ENCODE results near the gene TEX52.
A peak's percentile ranks its signal among the peaks of the same experiment; 100 is the strongest.
"Not testable (repeated sequence)": the region's sequence is repeated elsewhere in the genome, so short reads cannot be mapped to it uniquely, and the experiment has no call there.

Gene TEX52

DNA sequence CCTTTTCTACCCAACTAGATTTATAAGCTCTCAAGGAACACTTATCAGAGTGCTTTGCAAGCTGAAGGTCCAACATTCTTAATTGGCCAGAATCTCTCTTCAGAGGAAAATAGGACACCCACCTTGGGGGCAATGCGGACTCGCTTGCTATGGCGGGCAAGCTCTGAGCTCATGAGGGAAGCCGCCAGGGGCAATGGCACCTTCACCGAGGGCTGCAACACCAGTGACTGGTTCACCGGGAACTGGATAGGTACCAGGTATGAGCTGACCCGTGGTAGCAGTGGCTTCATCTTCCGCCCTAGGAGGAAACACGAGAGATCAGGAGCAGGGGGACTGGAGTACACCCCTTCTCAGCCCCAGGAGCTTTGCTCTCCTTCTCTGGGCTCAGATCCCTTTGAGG, 7.4 kb upstream of the TEX52 start:
- DNase-seq = no peak

DNA sequence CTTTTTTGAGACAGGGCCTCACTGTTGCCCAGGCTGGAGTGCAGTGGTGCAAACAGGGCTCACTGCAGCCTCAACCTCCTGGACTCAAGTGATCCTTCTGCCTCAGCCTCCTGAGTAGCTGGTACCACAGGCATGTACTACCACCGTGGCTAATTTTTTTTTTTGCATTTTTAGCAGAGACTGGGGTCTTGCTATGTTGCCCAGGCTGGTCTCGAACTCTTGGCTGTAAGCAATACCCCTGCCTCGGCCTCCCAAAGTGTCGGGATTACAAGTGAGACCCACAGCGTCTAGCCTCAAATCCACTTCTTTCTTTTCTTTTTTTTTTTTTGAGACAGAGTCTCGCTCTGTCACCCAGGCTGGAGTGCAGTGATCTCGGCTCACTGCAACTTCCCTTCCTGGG, 6.6 kb upstream of the TEX52 start:
- not testable (repeated sequence) for DNase-seq

DNA sequence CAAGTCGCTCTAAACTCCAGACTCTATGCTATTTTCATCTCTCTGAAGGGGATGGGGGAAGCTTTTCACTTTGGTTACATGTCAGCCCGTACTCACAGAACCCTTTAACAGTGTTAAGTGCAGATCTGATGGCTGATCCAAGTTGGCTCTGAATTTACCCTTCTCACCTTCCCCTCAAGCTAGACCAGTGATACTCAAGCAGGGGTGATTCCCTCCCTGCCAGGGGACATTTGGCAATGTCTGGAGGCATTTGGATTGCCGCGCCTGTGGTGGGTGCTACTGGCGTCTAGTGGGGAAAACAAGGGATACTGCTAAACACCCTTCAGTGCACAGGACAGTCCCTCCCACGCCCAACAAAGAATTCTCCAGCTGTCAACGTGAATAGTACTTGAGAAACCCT, 6.0 kb upstream of the TEX52 start:
- no peak for DNase-seq

DNA sequence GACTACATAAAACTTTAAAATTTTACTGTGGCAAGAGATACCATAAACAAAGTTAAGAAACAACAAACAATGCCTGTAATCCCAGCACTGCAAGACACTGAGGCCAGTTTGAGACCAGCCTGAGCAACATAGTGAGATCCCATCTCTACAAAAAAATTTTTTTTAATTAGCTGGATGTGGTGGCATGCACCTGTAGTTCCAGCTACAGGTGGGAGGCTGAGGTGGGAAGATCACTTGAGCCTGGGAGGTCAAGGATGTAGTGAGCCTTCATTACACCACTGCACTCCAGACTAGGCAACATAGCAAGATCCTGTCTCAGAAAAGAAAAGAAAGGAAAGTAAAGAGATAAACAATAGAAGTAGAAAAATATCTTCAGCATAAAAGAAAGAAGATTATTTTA, 3.3 kb upstream of the TEX52 start:
- DNase-seq = no peak

DNA sequence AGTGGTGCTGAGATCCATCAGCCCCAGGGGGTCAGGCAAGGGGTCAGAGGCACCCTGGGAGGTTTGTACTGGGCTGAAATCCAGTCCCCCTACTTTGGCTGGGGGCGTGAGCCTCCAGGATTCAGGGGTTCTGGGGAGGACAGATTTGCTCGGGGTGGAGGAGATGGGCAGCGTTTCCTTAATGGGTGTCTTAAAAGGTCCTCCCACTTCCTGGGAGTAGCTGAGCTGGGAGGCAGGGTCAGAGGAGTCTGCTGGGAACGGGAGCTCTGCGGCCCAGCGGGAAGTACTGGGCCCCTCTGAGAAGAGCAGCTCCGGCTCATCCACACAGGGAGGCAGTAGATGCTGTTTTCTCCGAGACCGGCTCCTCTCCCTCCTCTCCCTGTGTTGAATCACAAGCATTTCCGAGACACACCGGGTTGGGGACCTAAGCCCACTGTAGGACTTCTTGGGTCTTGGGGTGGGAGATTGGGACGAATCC, 2.1 kb upstream of the TEX52 start:
- DNase-seq = no peak

DNA sequence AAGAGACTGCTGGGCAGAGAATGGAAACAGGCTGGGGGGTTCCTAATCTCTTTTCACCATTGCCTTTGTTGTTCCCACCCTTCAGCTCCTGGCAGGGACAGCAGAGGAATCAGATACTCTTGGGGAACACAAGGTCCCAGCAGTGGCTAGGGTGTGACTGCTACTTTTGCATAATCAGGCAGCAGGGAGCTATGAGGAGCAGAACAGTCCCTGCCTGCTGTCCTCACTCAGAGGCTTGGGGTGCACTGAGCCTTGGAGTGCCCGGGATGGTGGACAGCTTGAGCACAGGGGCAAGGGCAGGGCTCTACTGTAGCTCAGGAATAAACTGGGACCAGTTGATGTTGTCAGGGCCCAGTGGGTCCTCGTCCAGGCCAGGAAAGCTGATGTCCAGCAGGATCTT, 1.5 kb upstream of the TEX52 start:
- no peak for DNase-seq

DNA sequence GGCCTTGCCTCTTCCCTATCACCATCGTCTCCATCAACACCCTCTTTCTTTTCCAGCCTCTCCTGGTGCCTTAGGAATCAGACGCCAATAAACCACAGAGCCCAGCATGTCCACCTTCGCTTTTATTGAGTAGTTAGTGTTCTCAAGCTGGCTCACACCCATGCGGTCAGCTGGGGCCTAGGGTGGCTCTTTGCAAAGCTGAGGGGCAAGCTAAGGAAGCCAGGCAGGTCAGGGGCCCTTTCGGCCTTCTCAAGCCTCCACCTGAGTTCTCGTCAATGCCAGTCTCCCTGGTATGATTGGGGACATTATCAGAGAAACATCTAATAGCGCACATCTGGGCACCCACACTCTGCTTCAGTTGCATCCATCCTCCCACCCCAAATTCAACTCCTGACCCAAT, 737 bp upstream of the TEX52 start:
- DNase-seq = no peak

DNA sequence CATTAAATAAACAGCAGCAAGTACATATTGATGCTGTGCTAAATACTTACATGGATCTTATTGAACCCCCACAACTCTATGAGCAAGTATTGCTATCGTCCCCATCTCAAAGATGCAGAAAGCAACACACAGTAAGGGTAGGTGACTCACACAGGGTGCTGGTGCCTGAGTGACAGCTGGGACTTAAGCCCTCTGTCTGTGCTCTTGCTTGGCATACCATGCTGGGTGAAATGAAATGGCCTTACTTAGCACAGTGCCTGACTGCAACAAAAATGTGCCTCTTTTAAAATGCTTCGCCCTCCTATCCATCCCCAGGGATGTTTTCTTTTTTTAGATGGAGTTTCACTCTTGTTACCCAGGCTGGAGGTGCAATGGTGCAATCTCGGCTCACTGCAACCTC, 788 bp downstream of the TEX52 start:
- DNase-seq = no peak

DNA sequence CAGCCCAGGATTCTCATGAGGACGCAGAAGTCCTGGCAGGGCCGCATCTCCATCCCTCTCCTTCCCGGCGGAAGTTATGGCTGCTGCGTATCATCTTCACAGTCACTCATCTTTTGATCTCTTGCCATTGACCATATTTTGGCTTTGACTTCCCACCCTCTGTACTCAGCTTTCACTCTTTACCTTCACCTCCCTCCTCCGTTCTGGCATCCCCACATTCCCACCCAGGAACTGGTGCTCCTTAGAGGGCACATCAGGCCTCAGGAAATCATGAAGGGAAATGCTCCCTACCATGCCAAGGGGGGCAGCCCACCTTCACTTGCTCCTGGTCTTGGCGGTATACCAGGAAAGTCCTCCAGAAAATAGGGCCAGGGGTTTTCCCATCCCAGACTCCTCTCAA, 1.3 kb downstream of the TEX52 start:
- DNase-seq = no peak

DNA sequence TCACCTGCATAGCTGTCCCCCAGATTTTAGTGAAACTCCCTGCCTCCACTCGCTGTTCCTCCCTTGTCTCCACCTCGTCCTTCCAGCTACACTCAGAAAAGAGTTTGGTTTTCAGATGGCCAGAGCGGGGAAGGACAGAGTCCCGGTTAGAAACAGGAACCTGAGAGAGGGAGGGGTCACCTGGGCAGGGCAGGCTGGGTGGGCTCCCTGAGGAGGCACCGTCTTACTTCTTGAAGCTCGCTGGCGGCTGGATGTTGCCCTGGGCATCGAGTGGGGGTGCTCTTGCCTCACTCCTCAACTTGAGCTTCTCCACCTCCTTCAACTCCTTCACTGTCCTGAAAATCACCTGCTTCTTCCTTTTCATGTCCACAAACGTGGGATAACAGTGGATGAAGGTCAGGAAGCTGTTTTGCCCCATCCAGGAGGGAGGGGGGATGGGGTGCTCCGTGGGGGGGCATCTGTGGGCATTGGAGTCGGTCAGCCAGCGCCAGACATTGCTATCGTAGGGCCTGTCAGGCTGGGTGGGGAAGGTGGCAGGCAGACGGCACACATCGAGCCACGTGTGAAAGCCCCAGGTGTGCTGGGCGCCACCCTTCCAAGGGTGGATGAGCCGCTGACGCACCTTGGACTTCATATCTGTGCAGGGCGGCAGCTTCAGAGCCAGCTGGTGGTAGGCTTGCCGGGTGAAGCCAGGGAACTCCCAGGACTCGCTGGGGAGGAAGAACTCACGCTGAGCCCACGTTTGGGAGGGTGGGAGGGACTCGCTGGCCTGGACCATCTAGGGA, 2.0 kb downstream of the TEX52 start:
- no peak for DNase-seq

DNA sequence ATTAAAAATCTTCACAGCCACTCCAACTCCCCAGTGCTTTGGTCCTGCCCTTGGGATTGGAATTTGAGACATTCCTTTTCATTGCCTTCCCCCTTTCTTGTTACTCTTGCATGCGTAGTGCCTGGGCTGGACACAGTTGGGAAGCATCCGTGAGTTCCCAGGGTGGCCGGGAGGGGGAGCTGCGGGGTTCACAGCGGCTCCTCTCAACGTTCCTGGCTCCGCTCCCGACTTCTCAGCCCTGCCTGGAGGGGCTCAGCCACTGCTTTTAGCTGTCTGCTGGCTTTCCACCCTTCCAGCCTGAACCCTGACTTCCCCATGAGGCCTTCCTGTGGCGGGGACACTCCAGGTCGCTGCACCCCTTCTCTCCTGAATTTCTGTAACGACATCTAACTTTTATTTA, 3.2 kb downstream of the TEX52 start:
- peak; percentile 63 to 80 (median 72) for DNase-seq

DNA sequence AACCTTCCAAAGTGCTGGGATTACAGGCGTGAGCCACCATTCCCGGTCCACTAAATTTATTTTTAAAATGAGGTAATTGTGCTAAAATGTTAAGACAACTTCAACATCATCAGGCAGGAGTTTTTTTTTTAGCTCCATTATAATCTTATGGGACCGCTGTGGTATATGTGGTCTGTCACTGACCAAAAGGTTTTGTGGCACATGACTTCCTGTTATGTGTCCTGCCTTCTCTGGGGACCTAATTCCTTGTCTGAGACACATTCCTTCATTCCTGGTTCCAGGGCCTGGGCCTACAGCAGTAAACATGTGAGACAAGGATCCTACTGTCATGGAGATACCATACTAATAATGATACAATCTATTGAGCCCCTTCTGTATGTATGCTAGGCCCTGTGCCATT, 4.9 kb downstream of the TEX52 start:
- DNase-seq = no peak

DNA sequence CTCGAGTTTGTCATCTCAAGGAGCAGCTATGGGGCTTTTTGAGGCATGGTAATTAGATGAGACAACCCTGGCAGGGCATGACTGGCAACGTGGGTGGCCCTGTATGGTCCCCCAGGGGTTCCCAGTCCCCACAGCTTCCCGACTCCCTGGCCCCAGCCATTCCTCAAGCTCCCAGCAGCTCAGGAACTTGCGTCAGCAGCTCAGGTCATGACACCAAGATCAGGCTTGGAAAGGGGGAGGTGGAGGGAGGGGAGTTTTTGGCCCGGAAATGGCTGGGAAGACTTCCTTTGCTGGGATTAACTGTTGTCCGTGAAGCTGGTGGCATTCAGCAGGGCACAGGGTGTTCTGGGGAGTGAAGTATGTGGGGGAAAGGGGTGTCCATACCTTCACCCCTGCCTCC, 11.6 kb downstream of the TEX52 start:
- DNase-seq = peak in 2 of 3 donors; percentile 18 to 22

DNA sequence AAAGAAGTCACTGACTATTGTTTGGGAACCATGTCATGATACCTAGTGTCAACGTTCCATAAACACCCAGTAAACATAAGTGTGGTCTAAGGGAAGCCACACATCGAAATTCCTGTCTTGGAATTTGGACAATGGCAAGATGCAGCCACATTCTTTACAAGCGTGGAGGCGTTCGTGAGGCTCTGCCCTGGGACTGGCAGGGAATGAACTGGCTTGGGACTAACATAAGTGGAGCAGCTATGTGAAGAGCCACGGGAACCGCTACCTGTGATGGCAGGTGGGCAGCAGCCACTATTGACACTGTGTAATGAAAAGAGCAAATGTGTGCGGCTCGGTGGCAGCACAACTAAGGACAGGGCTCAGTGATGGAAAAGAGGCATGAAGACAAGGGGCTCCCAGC, 12.1 kb downstream of the TEX52 start:
- no peak for DNase-seq

DNA sequence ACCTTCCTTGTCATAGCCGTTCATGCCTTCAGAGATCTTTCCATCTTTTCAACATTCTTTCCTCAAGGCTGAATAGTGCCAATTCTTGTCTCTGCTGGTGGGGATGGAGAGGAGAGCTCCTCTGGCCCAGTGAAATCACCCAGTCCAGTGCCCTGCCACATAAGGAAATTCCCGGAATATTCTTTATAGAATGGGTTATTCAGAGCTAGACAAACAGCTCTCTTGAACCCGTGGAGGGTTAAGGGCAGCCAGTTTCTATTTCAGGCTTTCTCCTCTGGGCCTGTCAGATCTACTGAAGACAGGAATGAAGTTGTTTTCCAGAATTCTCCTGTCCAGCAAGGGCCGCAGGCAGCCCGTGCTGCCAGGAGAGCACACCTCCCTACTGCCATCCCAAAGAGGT, 13.9 kb downstream of the TEX52 start:
- DNase-seq = no peak

DNA sequence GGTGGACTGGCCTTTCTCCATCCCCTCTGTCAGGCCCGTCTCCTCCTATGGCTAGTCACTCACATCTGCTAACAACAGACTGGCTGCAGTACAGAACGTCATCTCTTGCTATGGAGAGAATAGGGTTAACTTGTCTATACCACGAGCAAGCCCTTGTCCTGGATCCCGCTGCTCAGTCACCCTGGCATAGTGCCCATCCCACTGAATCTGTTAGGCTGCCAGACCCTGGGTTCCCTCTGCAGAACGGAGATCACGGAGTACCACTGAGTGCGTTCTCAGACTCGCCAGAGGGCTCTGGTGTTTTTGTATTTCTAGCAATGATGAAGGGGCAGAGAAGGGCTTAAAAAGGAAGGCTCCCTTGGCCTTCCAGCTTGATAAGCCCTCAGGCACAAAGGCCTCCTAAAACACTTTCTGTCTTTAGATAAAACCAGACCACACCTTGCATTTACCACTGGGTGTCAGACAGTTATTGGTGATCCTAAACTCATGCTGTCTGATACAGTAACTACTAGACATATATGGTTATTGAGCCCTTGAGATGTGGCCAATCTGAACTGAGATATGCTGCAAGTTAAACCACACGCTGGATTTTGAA, 15.7 kb downstream of the TEX52 start:
- no peak for DNase-seq

DNA sequence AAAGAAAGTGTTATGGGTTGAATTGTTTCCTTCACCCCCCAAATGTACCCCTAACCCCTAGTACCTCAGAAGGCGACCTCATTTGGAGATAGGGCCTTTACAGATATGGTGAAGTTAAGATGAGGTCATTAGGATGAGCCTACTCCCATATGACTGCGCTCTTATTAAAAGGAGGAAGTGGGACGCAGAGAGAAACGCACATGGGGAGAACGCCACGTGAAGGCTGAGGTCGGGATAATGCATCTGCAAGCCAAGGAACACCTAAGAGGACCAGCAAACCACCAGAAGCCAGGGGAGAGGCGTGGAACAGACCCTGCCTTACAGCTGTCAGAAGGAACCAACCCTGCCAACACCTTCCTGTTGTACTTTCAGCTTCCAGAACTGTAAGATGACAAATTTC, 20.3 kb downstream of the TEX52 start:
- peak; percentile 61 to 63 (median 63) for DNase-seq

DNA sequence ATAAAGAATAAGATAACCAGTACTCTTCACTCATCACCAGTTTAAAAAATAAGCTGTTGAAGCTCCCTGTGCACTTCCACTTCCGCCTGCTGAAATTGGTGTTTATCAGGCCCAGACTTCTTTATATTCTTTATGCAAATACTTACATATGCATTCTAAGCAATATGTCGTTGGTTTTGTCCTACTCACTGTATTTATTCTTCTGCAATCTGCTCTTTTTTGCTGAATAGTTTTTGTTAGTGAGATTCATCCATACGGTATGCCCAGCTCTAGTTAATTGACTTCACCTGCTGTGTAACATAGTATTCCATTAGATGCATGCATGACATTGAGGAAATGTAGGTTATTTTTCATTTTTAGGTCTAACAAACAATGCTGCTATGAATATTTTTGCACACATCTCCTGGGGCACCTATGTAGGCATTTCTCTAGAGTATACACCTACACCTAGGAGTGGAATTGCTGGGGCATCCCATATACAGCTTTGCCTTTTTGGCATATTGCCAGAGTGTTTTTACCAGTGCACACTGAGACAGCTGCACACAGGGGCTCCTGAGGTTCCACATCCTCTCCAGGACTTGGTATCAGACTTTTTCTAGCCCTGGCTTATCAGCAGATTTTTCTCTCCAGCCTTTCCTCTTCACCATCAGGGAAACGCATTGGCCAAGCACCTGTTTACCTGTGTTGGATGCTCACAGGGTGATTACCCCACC, 21.0 kb downstream of the TEX52 start:
- no peak for DNase-seq

DNA sequence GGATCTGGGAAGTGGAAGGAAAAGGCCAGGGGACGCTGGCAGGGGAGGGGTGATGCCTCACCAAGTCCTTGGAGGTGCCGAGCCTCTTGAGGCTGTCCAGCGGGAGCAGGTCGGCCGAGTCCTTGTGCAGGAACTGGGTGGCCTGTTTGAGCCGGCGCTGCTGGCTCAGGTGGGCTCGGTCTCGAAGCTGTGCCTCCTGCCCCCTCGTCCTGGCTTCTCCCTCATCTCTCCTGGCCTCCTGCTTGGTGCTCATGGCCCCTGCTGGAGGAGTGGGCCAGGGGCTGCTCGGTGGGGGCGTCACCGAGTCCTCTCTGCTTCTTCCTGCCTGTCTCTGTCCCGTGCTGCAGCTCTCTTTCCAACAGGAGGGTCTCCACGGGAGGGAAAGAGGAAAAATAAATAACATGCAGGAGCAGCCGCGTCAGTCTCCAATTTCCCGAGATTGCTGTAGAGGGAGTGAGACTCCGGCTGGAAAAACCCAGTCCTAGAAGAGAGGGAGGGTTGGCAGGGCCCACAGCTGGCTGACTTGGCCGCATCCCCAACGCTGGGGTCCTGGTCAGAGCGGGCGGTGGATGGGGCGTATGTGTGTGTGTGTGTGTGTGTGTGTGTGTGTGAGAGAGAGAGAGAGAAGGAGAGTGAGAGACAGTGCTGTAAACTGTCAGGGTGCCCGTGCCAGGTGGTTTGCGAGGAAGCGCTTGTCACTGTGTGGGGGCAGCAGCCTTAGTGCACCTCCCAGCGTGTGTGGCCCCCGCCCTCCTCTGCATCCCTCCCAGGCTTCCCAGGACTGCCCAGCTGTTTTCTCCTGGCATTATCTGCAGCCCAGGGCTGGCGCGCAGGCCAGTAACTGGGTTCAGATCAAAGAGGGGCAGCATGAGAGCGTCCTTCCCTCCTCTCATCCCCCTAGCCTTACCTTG, 22.0 kb downstream of the TEX52 start, which contains the start of gene NRIP2:
Gene NRIP2, minus strand, starts transcription at position 455 of the 911 bp plus-strand sequence. Its CDS starts 52 bp downstream, at position 403.
- DNase-seq = no peak

DNA sequence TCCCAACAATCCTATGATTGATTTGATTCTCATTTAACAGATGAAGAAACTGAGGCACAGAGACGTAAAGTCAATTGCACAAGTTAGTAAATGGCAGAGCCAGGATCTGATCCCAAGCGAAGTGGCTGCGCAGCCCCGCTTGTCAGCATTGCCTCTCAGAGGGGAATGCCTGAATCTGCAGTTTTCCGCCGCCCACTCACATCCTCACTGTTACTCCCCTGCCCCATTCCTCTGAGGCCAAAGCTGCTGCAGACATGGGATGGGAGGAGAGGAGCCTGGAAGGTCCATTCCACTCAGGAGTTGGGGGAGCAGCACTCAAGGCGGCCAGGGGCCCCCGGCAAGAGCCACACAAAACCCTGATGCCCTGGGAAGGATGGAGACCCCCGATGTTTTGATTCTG, 23.0 kb downstream of the TEX52 start:
- DNase-seq = peak in 1 of 3 donors; percentile 17

DNA sequence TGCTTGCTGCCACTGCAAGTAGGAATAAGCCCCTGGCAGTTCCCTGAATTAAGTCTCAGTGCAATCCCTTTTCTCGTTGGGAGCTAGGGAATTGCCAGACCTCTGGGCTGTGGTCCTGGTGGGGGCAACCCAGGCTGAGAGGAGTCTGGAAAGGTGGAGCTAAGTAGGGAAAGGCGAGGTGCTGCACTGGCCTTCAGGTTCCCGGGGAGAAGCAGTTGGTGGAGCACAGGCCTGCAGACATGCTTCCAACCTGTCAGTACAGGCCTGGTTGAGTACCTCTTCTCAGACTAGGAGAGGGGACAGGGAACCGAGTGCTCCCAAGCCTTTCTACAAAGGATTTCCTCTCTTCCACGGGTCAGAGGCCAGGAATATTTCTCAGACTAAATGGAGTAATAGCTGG, 23.5 kb downstream of the TEX52 start:
- no peak for DNase-seq

DNA sequence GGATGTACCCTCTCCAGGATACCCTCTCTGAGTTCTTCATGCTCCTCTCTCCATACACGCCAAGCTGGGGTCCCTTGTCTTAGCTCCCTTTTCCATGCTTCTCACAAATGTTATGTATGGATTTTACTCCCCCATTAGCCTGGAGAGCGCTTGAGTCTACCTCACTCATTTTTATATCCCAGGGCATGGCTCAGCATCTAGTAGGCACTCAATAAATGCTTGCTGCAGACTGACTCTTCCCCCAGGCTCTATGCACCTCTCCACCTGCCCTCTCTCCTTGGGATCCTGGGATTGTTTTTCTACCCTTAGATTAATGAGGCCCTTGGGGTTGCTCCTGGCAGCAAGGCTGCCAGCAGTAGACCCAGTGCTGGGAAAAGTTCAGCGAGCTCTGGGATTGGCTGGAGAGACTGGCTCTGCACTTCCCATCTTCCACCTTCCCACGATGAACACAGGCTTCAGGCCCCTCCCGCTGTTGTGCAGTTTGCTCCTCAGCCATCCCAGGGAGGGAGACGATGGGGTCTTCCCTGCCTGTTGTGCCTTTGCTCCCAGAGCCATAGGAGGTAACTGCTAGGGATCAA, 24.2 kb downstream of the TEX52 start:
- no peak for DNase-seq
